GM12891 (cell line): ENCODE results near the gene CMC1.

Experiments used
- PAX5 ChIP-seq: IDR thresholded peaks from 2 replicates; pipeline ENCODE4 v1.6.1; 2011; ENCODE audit warnings: low read length, moderate library complexity, mild to moderate bottlenecking; ENCODE audit not compliant: insufficient read depth, severe bottlenecking
- POLR2A ChIP-seq: IDR thresholded peaks from 2 replicates; pipeline ENCODE4 v1.6.1; 2011; ENCODE audit warnings: low read depth, low read length, control low read depth
- POLR2AphosphoS5 ChIP-seq: IDR thresholded peaks from 2 replicates; pipeline ENCODE4 v1.6.1; 2011; ENCODE audit warnings: low read depth, low read length, control low read depth
- POU2F2 ChIP-seq: IDR thresholded peaks from 2 replicates; pipeline ENCODE4 v1.6.1; 2011; ENCODE audit warnings: low read depth, mild to moderate bottlenecking, control low read depth, low read length, moderate library complexity
- SPI1 ChIP-seq: IDR thresholded peaks from 2 replicates; pipeline ENCODE4 v1.6.1; 2011; ENCODE audit warnings: low read depth, low read length, control low read depth
- TAF1 ChIP-seq: IDR thresholded peaks from 2 replicates; pipeline ENCODE4 v1.6.1; 2011; ENCODE audit warnings: low read depth, low read length, control low read depth

DNA sequence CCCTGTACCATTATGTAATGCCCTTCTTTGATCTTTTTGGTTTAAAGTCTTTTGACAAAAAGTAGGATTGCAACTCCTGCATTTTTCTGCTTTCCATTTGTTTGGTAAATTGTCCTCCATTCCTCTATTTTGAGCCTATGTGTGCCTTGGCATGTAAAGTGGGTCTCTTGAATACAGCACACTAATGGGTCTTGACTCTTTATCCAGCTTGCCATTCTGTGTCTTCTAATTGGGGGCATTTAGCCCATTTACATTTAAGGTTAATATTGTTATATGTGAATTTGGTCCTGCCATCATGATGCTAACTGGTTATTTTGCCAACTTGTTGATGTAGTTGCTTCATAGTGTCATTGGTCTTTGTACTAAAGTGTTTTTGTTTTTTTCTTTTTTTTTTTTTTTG, 32.4 kb downstream of the CMC1 start:
- TF ChIP-seq POLR2AphosphoS5 (no peak), POLR2A (no peak), SPI1 (no peak), TAF1 (no peak), POU2F2 (no peak), PAX5 (no peak)
